ENCODE data around the gene OR56B4.

GRCh38 chr11:6095798-6096197, 11.7 kb upstream of the OR56B4 start:
- no peak for TF ChIP-seq CTCF (conservative IDR thresholded peaks at IDR 0.05 in 1 of 2, IDR thresholded peaks at IDR 0.05 in 1 of 2; ENCODE audit: extremely low read depth in 1 of 2, insufficient read depth in 1 of 2, low read depth in 1 of 2, low read length in 2 of 2)
- TF ChIP-seq EZH2 (IDR thresholded peaks at IDR 0.05; ENCODE audit: borderline replicate concordance, low read length) = no peak
